B cell (primary cell): ENCODE measurements around the gene YIPF2. TPM values are rescaled to one million over a fixed set of nuclear protein-coding genes. Genes with fewer than 3 reads are reported as not detected.
A peak's percentile ranks its signal among the peaks of the same experiment; 100 is the strongest.

Source experiments
- ATAC-seq: fragments of 200-7000 bp; cut with Tn5 transposase; one replicate; pipeline ENCODE4 v1.10.0; 2021; ENCODE audit warnings: low read depth, mild to moderate bottlenecking, moderate number of reproducible peaks, moderate library complexity
- CTCF ChIA-PET: fragments of 350-600 bp; sonication (Branson Sonifier 250); formaldehyde crosslinking; loops from one replicate; lab custom pipeline; 2021; ENCODE audit warnings: antibody characterized with exemption, inconsistent platforms; lab: Charles Lee
- POLR2A ChIA-PET: fragments of 350-600 bp; sonication (Branson Sonifier 250); formaldehyde crosslinking; loops from one replicate; lab custom pipeline; 2021; ENCODE audit warnings: antibody characterized with exemption; lab: Charles Lee
- DNase-seq: peaks from one replicate; pipeline ENCODE4 v3.0.0; 2013
- H2AFZ ChIP-seq: 2 replicates; pipeline ENCODE4 v1.6.1; 2012; ENCODE audit warnings: mild to moderate bottlenecking, low read depth, low read length; ENCODE audit not compliant: insufficient read depth, poor library complexity, severe bottlenecking
- H3K27ac ChIP-seq, 2 donors: 1 replicate in 1 of 2; 2 replicates in 1 of 2; pipeline ENCODE4 v1.5.1; 2012 to 2013; ENCODE audit warnings: low read length in 2 of 2, mild to moderate bottlenecking in 2 of 2, moderate library complexity in 1 of 2
- H3K27me3 ChIP-seq, 4 experiments: fragments of 200-600 bp in 1 of 4; sonication (generic) in 1 of 4; replicated peaks in 1 of 4; 1 replicate in 2 of 4; 2 replicates in 2 of 4; pipeline versions ENCODE4 v1.6.1 to v1.7.0; 2013 to 2016; ENCODE audit warnings: low read length in 3 of 4, mild to moderate bottlenecking in 2 of 4, mixed read lengths in 1 of 4, moderate library complexity in 1 of 4; ENCODE audit not compliant: insufficient read depth in 4 of 4, control insufficient read depth in 3 of 4; ENCODE audit errors: control extremely low read depth in 1 of 4
- H3K36me3 ChIP-seq, 2 experiments: replicated peaks in 1 of 2; 1 replicate in 1 of 2; 2 replicates in 1 of 2; pipeline versions ENCODE4 v1.6.1 to v1.7.1; 2013; ENCODE audit warnings: low read length in 1 of 2; ENCODE audit not compliant: insufficient read depth in 2 of 2, control insufficient read depth in 1 of 2; ENCODE audit errors: control extremely low read depth in 1 of 2, extremely low read depth in 1 of 2
- H3K4me1 ChIP-seq, 2 donors: fragments of 200-600 bp in 1 of 2; sonication (generic) in 1 of 2; 1 replicate in 1 of 2; 2 replicates in 1 of 2; pipeline versions ENCODE4 v1.5.1 to v1.6.1; 2013 to 2017; ENCODE audit warnings: low read length in 2 of 2; ENCODE audit not compliant: control insufficient read depth in 2 of 2, insufficient read depth in 2 of 2
- H3K4me2 ChIP-seq: replicated peaks from 2 replicates; pipeline ENCODE3; 2012; ENCODE audit warnings: mild to moderate bottlenecking, low read depth, low read length; ENCODE audit not compliant: poor library complexity, severe bottlenecking
- H3K4me3 ChIP-seq, 5 experiments: fragments of 200-600 bp in 1 of 5; sonication (generic) in 1 of 5; 1 replicate in 3 of 5; 2 replicates in 2 of 5; pipeline versions ENCODE4 v1.5.1 to v1.7.0; 2011 to 2016; ENCODE audit warnings: low read length in 4 of 5, mild to moderate bottlenecking in 4 of 5, low read depth in 2 of 5, control low read depth in 1 of 5, moderate library complexity in 1 of 5; ENCODE audit not compliant: insufficient read depth in 1 of 5; ENCODE audit errors: control extremely low read depth in 1 of 5, extremely low read depth in 1 of 5
- H3K79me2 ChIP-seq: fragments of 200-600 bp; sonication (generic); one replicate; pipeline ENCODE4 v1.6.0; 2016; ENCODE audit warnings: low read length; ENCODE audit not compliant: control insufficient read depth, insufficient read depth
- H3K9ac ChIP-seq: fragments of 200-600 bp; sonication (generic); 2 replicates; pipeline ENCODE4 v1.6.1; 2017; ENCODE audit warnings: mild to moderate bottlenecking, low read length, moderate library complexity
- H3K9me3 ChIP-seq, 3 donors: one replicate each; pipeline versions ENCODE4 v1.6.1 to v1.7.1; 2013; ENCODE audit warnings: low read length in 2 of 3; ENCODE audit not compliant: control insufficient read depth in 2 of 3, insufficient read depth in 1 of 3; ENCODE audit errors: control extremely low read depth in 1 of 3
- H4K20me1 ChIP-seq: 2 replicates; pipeline ENCODE4 v1.6.0; 2012; ENCODE audit warnings: mild to moderate bottlenecking, low read length; ENCODE audit not compliant: insufficient read depth, control insufficient read depth, poor library complexity, severe bottlenecking
- H3K27ac Mint-ChIP-seq: one replicate; pipeline ENCODE4 v1.8.0; 2021; ENCODE audit warnings: mixed read lengths
- H3K27me3 Mint-ChIP-seq: one replicate; pipeline ENCODE4 v1.8.0; 2021; ENCODE audit warnings: mixed read lengths
- H3K4me1 Mint-ChIP-seq: one replicate; pipeline ENCODE4 v1.8.0; 2021; ENCODE audit warnings: mixed read lengths
- H3K4me3 Mint-ChIP-seq: one replicate; pipeline ENCODE4 v1.8.0; 2021; ENCODE audit warnings: mixed read lengths
- H3K9me3 Mint-ChIP-seq: one replicate; pipeline ENCODE4 v1.8.0; 2022; ENCODE audit warnings: mixed read lengths; ENCODE audit not compliant: insufficient read depth
- CTCF ChIP-seq: fragments of 200-600 bp; IDR thresholded peaks from one replicate; pipeline ENCODE4 v1.8.0; 2022; ENCODE audit warnings: antibody characterized with exemption, mild to moderate bottlenecking
- EZH2 ChIP-seq: IDR thresholded peaks from 2 replicates; pipeline ENCODE4 v1.6.1; 2012; ENCODE audit warnings: borderline replicate concordance, low read depth, mild to moderate bottlenecking, moderate library complexity, low read length; ENCODE audit not compliant: insufficient read depth, poor library complexity, severe bottlenecking
- WGBS: methylation state at CpG from one replicate; pipeline ENCODE4 v1.1.5; 2013; ENCODE audit warnings: missing lambda C conversion rate; ENCODE audit not compliant: insufficient coverage; 5-methylcytosine and 5-hydroxymethylcytosine counted together
- intact Hi-C: fragments of 100-400 bp; cut with micrococcal nuclease; formaldehyde crosslinking; loops from one replicate; pipeline ENCODE4 v1.10.0; 2022
- polyA plus RNA-seq: library from polyadenylated mRNA; depleted of rRNA; stranded (reverse); fragments of >200 nt; gene quantifications from 2 replicates; pipeline ENCODE4 v1.2.3, GENCODE V29; 2012
- total RNA-seq, 2 donors: library from RNA; stranded (reverse); fragments of 120-200 nt in 1 of 2; gene quantifications; 1 replicate in 1 of 2; 2 replicates in 1 of 2; pipeline versions ENCODE4 v1.2.3 to v1.2.4, GENCODE V29; 2013 to 2022

YIPF2 gene
- total and polyA plus RNA-seq, 2 donors (not counting 1 experiment from before 2014, with no cell fraction given), result 19.8 to 34.8 TPM

GRCh38 chr19:10872546-10873107 lies 55.8 kb downstream of the YIPF2 start:
- peaks cover 67% of the 10 kb centered on the region for H3K79me2 ChIP-seq
- H3K27me3 Mint-ChIP-seq, result no peaks in the 10 kb centered on the region
- ChIA-PET CTCF (interaction anchor here (0.6 to 1.9 kb wide), 6 partner anchors 9 to 155 kb away, joined by 3 to 10 read pairs (median 4); partner anchors contain the start of gene DNM2), POLR2A (interaction anchor here (0.7 to 1.5 kb wide), 2 partner anchors 37 to 96 kb away, joined by 3 to 4 read pairs; partner anchors contain the start of gene TMED1)
- H2AFZ ChIP-seq, result peak overlapping the region; percentile 85
- TF ChIP-seq EZH2 (no peak), CTCF (no peak)
- H4K20me1 ChIP-seq, result peaks cover 14% of the 10 kb centered on the region
- H3K27me3 ChIP-seq, result no peaks in the 10 kb centered on the region
- H3K27ac Mint-ChIP-seq, result peak overlapping the region; percentile 79
- 22% methylated on average over 7 of the region's 16 CpGs for WGBS
- H3K27ac ChIP-seq, result peak overlapping the region in 1 of 2 donors; percentile 48
- H3K4me2 ChIP-seq, result peak overlapping the region; percentile 95
- DNase-seq (no peak), ATAC-seq (no peak)
- H3K36me3 ChIP-seq, result peaks cover 0 to 1% of the 10 kb centered on the region in 2 experiments
- H3K4me1 Mint-ChIP-seq, result peaks cover 48% of the 10 kb centered on the region
- H3K4me3 ChIP-seq, result peak overlapping the region in 4 of 5 experiments; percentile 55 to 79 (median 69)
- H3K9me3 Mint-ChIP-seq, result no peaks in the 10 kb centered on the region
- peak overlapping the region; percentile 86 for H3K4me3 Mint-ChIP-seq
- intact Hi-C loops, result loop anchor here (2.0 to 10.0 kb wide), 3 partner anchors 56 to 282 kb away; partner anchors contain the start of genes ILF3, SPC24, TIMM29 and YIPF2
- H3K9me3 ChIP-seq, result no peaks in the 10 kb centered on the region
- H3K4me1 ChIP-seq, result peaks cover 42 to 54% of the 10 kb centered on the region in 2 donors
- H3K9ac ChIP-seq, result peak overlapping the region; percentile 82

Other genes starting within 250 kb of the YIPF2 start
- gene QTRT1, start 227.2 kb downstream of the YIPF2 start, total RNA-seq, result 45.4 and 50.5 TPM in 2 replicates
- gene QTRT1, start 227.2 kb downstream of the YIPF2 start, polyA plus RNA-seq, result 118 and 120 TPM in 2 replicates
- gene DNM2, start 210.6 kb downstream of the YIPF2 start, total RNA-seq, result 353 and 393 TPM in 2 replicates
- 163 and 183 TPM in 2 replicates for gene DNM2, start 210.6 kb downstream of the YIPF2 start, polyA plus RNA-seq
- gene TMED1, start 92.4 kb downstream of the YIPF2 start, total RNA-seq, result 13.1 and 14.7 TPM in 2 replicates
- gene TMED1, start 92.4 kb downstream of the YIPF2 start, polyA plus RNA-seq, result 10.8 and 10.9 TPM in 2 replicates
- 1.7 and 2.5 TPM in 2 replicates for gene C19orf38, start 80.2 kb downstream of the YIPF2 start, total RNA-seq
- 2.0 and 2.4 TPM in 2 replicates for gene C19orf38, start 80.2 kb downstream of the YIPF2 start, polyA plus RNA-seq
- gene CARM1, start 57.1 kb downstream of the YIPF2 start, total RNA-seq, result 29.4 and 33.0 TPM in 2 replicates
- gene CARM1, start 57.1 kb downstream of the YIPF2 start, polyA plus RNA-seq, result 34.0 and 34.3 TPM in 2 replicates
- gene TIMM29, start 172 bp upstream of the YIPF2 start, total RNA-seq, result 24.2 and 26.1 TPM in 2 replicates
- gene TIMM29, start 172 bp upstream of the YIPF2 start, polyA plus RNA-seq, result 8.4 and 8.6 TPM in 2 replicates
- gene SMARCA4, start 32.4 kb upstream of the YIPF2 start, total RNA-seq, result 82.3 and 82.7 TPM in 2 replicates
- gene SMARCA4, start 32.4 kb upstream of the YIPF2 start, polyA plus RNA-seq, result 44.9 and 49.7 TPM in 2 replicates
- gene LDLR, start 160.8 kb upstream of the YIPF2 start, total RNA-seq, result 4.8 and 5.6 TPM in 2 replicates
- 1.8 and 9.5 TPM in 2 replicates for gene LDLR, start 160.8 kb upstream of the YIPF2 start, polyA plus RNA-seq
- 0.15 and 0.90 TPM in 2 replicates for gene SPC24, start 227.1 kb upstream of the YIPF2 start, total RNA-seq
- gene SPC24, start 227.1 kb upstream of the YIPF2 start, polyA plus RNA-seq, result 0.12 and 0.48 TPM in 2 replicates